Measurements from ENCODE around the gene TMEM239.

DNA sequence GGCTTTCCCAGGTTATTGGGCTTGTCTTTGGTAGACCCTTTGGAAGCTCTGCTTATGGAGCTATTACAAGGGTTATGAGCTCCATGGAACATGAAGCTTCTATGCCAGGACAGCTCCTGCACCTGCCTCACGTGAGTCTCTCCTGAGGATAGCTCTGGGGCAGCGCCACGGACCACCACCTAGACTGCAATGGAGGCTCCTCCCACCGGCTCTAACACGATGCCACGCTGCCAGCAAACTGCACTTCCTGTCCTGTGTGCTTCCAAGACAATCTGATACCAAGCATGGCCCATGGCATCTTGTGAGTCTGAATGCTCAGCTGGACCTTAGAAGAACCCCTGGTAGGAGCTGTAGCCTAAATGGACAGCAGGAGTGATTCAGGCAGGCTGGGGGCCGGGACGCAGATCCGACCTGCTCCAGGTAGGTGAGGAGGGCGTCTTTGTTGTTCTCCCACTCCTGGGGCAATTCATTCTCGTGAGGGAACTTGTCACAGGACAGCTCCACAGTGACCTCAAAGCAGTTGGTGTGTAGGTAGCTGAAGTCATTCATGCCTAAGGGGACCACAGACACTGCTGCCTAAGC is 21.2 kb upstream of the TMEM239 start:
- no peak for TF ChIP-seq BHLHE40 (IDR thresholded peaks at IDR 0.05; ENCODE audit: borderline replicate concordance)
- TF ChIP-seq FOXK2 (IDR thresholded peaks at IDR 0.05): no peak
- no peak for TF ChIP-seq FOXM1 (IDR thresholded peaks at IDR 0.05; ENCODE audit: borderline replicate concordance)
- TF ChIP-seq LEF1 (IDR thresholded peaks at IDR 0.05; ENCODE audit: borderline replicate concordance): no peak
- TF ChIP-seq CTBP1 (IDR thresholded peaks at IDR 0.05; ENCODE audit: borderline replicate concordance): no peak
- TF ChIP-seq, protein P1, sequence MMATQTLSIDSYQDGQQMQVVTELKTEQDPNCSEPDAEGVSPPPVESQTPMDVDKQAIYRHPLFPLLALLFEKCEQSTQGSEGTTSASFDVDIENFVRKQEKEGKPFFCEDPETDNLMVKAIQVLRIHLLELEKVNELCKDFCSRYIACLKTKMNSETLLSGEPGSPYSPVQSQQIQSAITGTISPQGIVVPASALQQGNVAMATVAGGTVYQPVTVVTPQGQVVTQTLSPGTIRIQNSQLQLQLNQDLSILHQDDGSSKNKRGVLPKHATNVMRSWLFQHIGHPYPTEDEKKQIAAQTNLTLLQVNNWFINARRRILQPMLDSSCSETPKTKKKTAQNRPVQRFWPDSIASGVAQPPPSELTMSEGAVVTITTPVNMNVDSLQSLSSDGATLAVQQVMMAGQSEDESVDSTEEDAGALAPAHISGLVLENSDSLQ (IDR thresholded peaks at IDR 0.05): no peak
- TF ChIP-seq ARNT (IDR thresholded peaks at IDR 0.05): no peak

All from HEK293T (cell line).